SK-N-SH (cell line): ENCODE data around the gene ADCY5. TPM values are rescaled to one million over a fixed set of nuclear protein-coding genes. Genes with fewer than 3 reads are reported as not detected.

Experiments
- CTCF ChIA-PET: fragments of 300-600, 350-600 bp; formaldehyde crosslinking; extraction: SDS; loops from one replicate; lab custom pipeline; 2021; lab: Yijun Ruan, JAX
- POLR2A ChIA-PET: fragments of 350-600 bp; sonication (Branson Sonifier 250); formaldehyde crosslinking; extraction: SDS; loops from one replicate; lab custom pipeline; 2020; ENCODE audit warnings: antibody characterized with exemption, inconsistent platforms; lab: Yijun Ruan, JAX
- DNase-seq: peaks from one replicate; pipeline ENCODE4 v3.0.0; 2012
- H2AFZ ChIP-seq: fragments of 200-600 bp; sonication (generic); 2 replicates; pipeline ENCODE4 v1.8.1; 2016; ENCODE audit warnings: antibody characterized with exemption, mild to moderate bottlenecking, low read depth
- H3F3A ChIP-seq: fragments of 200-600 bp; sonication (generic); replicated peaks from 2 replicates; pipeline ENCODE3; 2016; ENCODE audit warnings: antibody characterized with exemption, mild to moderate bottlenecking; ENCODE audit not compliant: insufficient read depth
- H3K27ac ChIP-seq, 2 experiments: fragments of 200-500 bp in 1 of 2; fragments of 200-600 bp in 1 of 2; sonication (Bioruptor generic) in 1 of 2; sonication (generic), shearing (Covaris generic) in 1 of 2; 2 replicates each; pipeline versions ENCODE4 v1.5.1 to v1.6.1; 2014 to 2016; ENCODE audit warnings: low read depth in 2 of 2, inconsistent platforms in 1 of 2, low read length in 1 of 2, mild to moderate bottlenecking in 1 of 2, mixed read lengths in 1 of 2
- H3K27me3 ChIP-seq: fragments of 200-600 bp; sonication (generic), shearing (Covaris generic); 2 replicates; pipeline ENCODE4 v1.6.1; 2016; ENCODE audit warnings: mixed run types; ENCODE audit not compliant: insufficient read depth
- H3K36me3 ChIP-seq, 2 experiments: fragments of 200-500 bp in 1 of 2; fragments of 200-600 bp in 1 of 2; sonication (Bioruptor generic) in 1 of 2; sonication (generic) in 1 of 2; replicated peaks in 1 of 2; 2 replicates each; pipeline versions ENCODE3 to v1.5.1; 2014 to 2016; ENCODE audit warnings: low read length in 1 of 2, mild to moderate bottlenecking in 1 of 2; ENCODE audit not compliant: insufficient read depth in 2 of 2, control insufficient read depth in 1 of 2
- H3K4me1 ChIP-seq, 2 experiments: fragments of 200-500 bp in 1 of 2; fragments of 200-600 bp in 1 of 2; sonication (Bioruptor generic) in 1 of 2; sonication (generic), shearing (Covaris generic) in 1 of 2; 2 replicates each; pipeline versions ENCODE4 v1.5.1 to v1.6.1; 2014 to 2016; ENCODE audit warnings: low read depth in 1 of 2, low read length in 1 of 2, mixed run types in 1 of 2; ENCODE audit not compliant: insufficient read depth in 2 of 2, control insufficient read depth in 1 of 2
- H3K4me2 ChIP-seq: fragments of 200-600 bp; sonication (generic), shearing (Covaris generic); 2 replicates; pipeline ENCODE4 v1.6.1; 2017; ENCODE audit warnings: mixed run types
- H3K4me3 ChIP-seq, 2 experiments: fragments of 200-500 bp in 1 of 2; fragments of 200-600 bp in 1 of 2; sonication (Bioruptor generic) in 1 of 2; sonication (generic), shearing (Covaris generic) in 1 of 2; 2 replicates each; pipeline versions ENCODE4 v1.5.1 to v1.8.1; 2014 to 2016; ENCODE audit warnings: low read depth in 2 of 2, inconsistent platforms in 1 of 2, low read length in 1 of 2, mild to moderate bottlenecking in 1 of 2, mixed read lengths in 1 of 2, moderate library complexity in 1 of 2
- H3K79me2 ChIP-seq: fragments of 200-600 bp; sonication (generic); 2 replicates; pipeline ENCODE4 v1.8.1; 2017; ENCODE audit warnings: mild to moderate bottlenecking; ENCODE audit not compliant: insufficient read depth
- H3K9ac ChIP-seq: fragments of 200-600 bp; sonication (generic); 2 replicates; pipeline ENCODE4 v1.6.1; 2017; ENCODE audit warnings: mixed run types
- H3K9me2 ChIP-seq: fragments of 200-600 bp; sonication (generic); 2 replicates; pipeline ENCODE4 v1.6.1; 2017; ENCODE audit warnings: mixed run types
- H3K9me3 ChIP-seq: fragments of 200-600 bp; sonication (generic); 2 replicates; pipeline ENCODE4 v1.6.1; 2017; ENCODE audit warnings: mixed run types, mild to moderate bottlenecking, moderate library complexity
- H4K20me1 ChIP-seq: fragments of 200-600 bp; sonication (generic); 2 replicates; pipeline ENCODE4 v1.6.1; 2017; ENCODE audit warnings: mild to moderate bottlenecking, mixed run types; ENCODE audit not compliant: insufficient read depth
- ELF1 ChIP-seq: IDR thresholded peaks from 2 replicates; pipeline ENCODE4 v1.4.0; 2012
- EZH2phosphoT487 ChIP-seq: fragments of 200-600 bp; sonication (generic); IDR thresholded peaks from 2 replicates; pipeline ENCODE4 v1.6.1; 2017; ENCODE audit warnings: low read depth, mixed run types, mild to moderate bottlenecking, antibody characterized with exemption, moderate library complexity, borderline replicate concordance
- FOSL2 ChIP-seq: IDR thresholded peaks from 2 replicates; pipeline ENCODE4 v1.4.0; 2012; ENCODE audit warnings: low read depth, mild to moderate bottlenecking, moderate library complexity, borderline replicate concordance
- FOXJ3 ChIP-seq: sonication (generic); formaldehyde crosslinking; IDR thresholded peaks from 2 replicates; pipeline ENCODE4 v1.5.1; 2020; ENCODE audit warnings: mild to moderate bottlenecking, missing genetic modification reagents
- JUND ChIP-seq: IDR thresholded peaks from 2 replicates; pipeline ENCODE4 v1.4.0; 2012
- MXI1 ChIP-seq: IDR thresholded peaks from 2 replicates; pipeline ENCODE4 v1.6.1; 2012; ENCODE audit warnings: mild to moderate bottlenecking, low read depth, low read length, improper control_type of control experiment
- RAD21 ChIP-seq: IDR thresholded peaks from 2 replicates; pipeline ENCODE4 v1.6.1; 2012; ENCODE audit warnings: mild to moderate bottlenecking, low read length
- TAF1 ChIP-seq: IDR thresholded peaks from 2 replicates; pipeline ENCODE4 v1.6.1; 2012; ENCODE audit warnings: low read depth, mild to moderate bottlenecking, low read length, moderate library complexity, borderline replicate concordance
- USF2 ChIP-seq: fragments of 150-350 bp; IDR thresholded peaks from 2 replicates; pipeline ENCODE4 v1.6.1; 2017; ENCODE audit warnings: antibody characterized with exemption, low read length, low read depth, borderline replicate concordance
- YY1 ChIP-seq: IDR thresholded peaks from 2 replicates; pipeline ENCODE4 v1.4.0; 2012; ENCODE audit warnings: low read depth, mild to moderate bottlenecking
- WGBS: methylation state at CpG from one replicate; pipeline ENCODE4 v1.1.6; 2017; ENCODE audit warnings: low lambda C conversion rate; 5-methylcytosine and 5-hydroxymethylcytosine counted together
- polyA plus RNA-seq, 3 experiments: library from polyadenylated mRNA; depleted of rRNA; stranded (reverse); fragments of >200 nt; gene quantifications; 2 replicates each; pipeline ENCODE4 v1.2.3, GENCODE V29; 2012
- TF ChIP-seq, protein P1 (sequence below): IDR thresholded peaks from 2 replicates; pipeline ENCODE4; 2012
- TF ChIP-seq, protein P2 (sequence below): IDR thresholded peaks from 2 replicates; pipeline ENCODE4 v1.6.1; 2012; ENCODE audit warnings: mild to moderate bottlenecking, low read depth, low read length, moderate library complexity
- TF ChIP-seq, protein P3 (sequence below): IDR thresholded peaks from 2 replicates; pipeline ENCODE4 v1.4.0; 2012; ENCODE audit warnings: low read depth
- TF ChIP-seq, protein P4 (sequence below): IDR thresholded peaks from 2 replicates; pipeline ENCODE4 v1.4.0; 2012; ENCODE audit warnings: low read depth, borderline replicate concordance
- TF ChIP-seq, protein P5 (sequence below): fragments of 150-350 bp; IDR thresholded peaks from 2 replicates; pipeline ENCODE4 v1.6.1; 2016; ENCODE audit warnings: mild to moderate bottlenecking, low read depth, low read length

Gene ADCY5
- polyA plus RNA-seq, 1 of the 3 experiments (the other 2 are of a cell fraction): 0.21 TPM

GRCh38 chr3:123344907-123345594, 103.8 kb downstream of the ADCY5 start:
- H3K9me3 ChIP-seq: no peaks in the 10 kb centered on the region
- H3K4me2 ChIP-seq: no peak overlapping the region
- POLR2A ChIA-PET: no interaction called here
- H3K4me3 ChIP-seq: no peak overlapping the region
- H3K9ac ChIP-seq: no peak overlapping the region
- TF ChIP-seq EZH2phosphoT487 (no peak), FOXJ3 (CRISPR knock-in tag) (no peak)
- CTCF ChIA-PET: interaction anchor here (1.0 to 1.5 kb wide), 3 partner anchors 9 to 144 kb away, joined by 3 to 7 read pairs (median 3); no protein-coding TSS in a partner anchor
- H3F3A ChIP-seq: no peaks in the 10 kb centered on the region
- H3K79me2 ChIP-seq: no peaks in the 10 kb centered on the region
- peaks cover 59% of the 10 kb centered on the region for H3K27me3 ChIP-seq
- H3K4me1 ChIP-seq: peaks cover 0 to 2% of the 10 kb centered on the region in 2 experiments; a peak in 1 of 4 replicates
- peaks cover 10% of the 10 kb centered on the region; the same call in 1 of the 2 replicates for H4K20me1 ChIP-seq
- no peak for DNase-seq
- H2AFZ ChIP-seq: no peak overlapping the region
- no peak overlapping the region for H3K27ac ChIP-seq
- WGBS: 80% methylated on average over 13 of the region's 13 CpGs
- H3K36me3 ChIP-seq: no peaks in the 10 kb centered on the region
- H3K9me2 ChIP-seq: no peaks in the 10 kb centered on the region

DNA sequence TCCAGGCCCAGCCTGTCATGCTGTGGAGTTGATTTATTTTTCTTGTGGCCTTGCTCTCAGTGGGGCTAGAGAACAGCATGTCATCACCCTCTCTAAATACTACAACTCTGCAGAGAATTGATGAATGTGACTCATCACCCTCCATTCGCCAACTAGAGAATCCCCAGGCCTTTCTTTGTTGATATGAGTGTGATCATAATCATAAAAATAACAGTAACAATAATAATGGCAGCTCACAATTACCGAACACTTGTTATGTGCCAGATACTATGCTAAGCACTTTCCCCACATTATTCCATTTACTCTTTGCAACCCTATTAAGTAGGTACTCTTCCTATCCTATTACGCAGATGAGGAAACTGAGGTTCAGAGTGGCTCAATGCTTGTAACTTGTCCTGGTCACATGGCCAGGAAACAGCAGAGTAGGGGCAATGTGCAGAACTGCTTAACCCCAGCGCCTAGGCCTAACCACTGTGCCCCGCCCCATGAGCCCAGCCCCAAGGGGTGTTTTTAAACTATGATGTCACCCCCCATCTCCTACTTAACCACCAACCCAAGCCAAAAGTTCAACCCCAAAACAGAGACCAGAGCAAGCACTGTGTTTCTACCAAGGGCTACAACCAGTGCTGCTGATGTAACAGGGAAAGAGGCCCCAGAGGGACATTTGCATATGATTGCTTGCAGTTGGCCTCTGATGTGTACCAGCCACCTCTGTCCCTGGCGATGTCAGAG, 104.5 kb downstream of the ADCY5 start:
- H2AFZ ChIP-seq: no peak overlapping the region
- no peaks in the 10 kb centered on the region for H3K9me2 ChIP-seq
- WGBS: 70% methylated on average over 6 of the region's 6 CpGs
- no peak overlapping the region for H3K4me3 ChIP-seq
- H3F3A ChIP-seq: no peaks in the 10 kb centered on the region
- CTCF ChIA-PET: interaction anchor here (1.0 to 3.6 kb wide), 4 partner anchors 15 to 178 kb away, joined by 3 to 17 read pairs (median 5); no protein-coding TSS in a partner anchor
- no peak overlapping the region for H3K27ac ChIP-seq
- H4K20me1 ChIP-seq: peaks cover 10% of the 10 kb centered on the region; the same call in 1 of the 2 replicates
- no peaks in the 10 kb centered on the region for H3K36me3 ChIP-seq
- H3K9ac ChIP-seq: no peak overlapping the region
- H3K4me2 ChIP-seq: no peak overlapping the region
- H3K4me1 ChIP-seq: peaks cover 0 to 2% of the 10 kb centered on the region in 2 experiments; a peak in 1 of 4 replicates
- no peaks in the 10 kb centered on the region for H3K79me2 ChIP-seq
- POLR2A ChIA-PET: interaction anchor here (1.1 kb wide), 1 partner anchor 30 kb away, joined by 3 read pairs; no protein-coding TSS in a partner anchor
- H3K27me3 ChIP-seq: peaks cover 56% of the 10 kb centered on the region
- no peak for DNase-seq
- no peaks in the 10 kb centered on the region for H3K9me3 ChIP-seq
- no peak for TF ChIP-seq RAD21
- TF ChIP-seq, protein P1, sequence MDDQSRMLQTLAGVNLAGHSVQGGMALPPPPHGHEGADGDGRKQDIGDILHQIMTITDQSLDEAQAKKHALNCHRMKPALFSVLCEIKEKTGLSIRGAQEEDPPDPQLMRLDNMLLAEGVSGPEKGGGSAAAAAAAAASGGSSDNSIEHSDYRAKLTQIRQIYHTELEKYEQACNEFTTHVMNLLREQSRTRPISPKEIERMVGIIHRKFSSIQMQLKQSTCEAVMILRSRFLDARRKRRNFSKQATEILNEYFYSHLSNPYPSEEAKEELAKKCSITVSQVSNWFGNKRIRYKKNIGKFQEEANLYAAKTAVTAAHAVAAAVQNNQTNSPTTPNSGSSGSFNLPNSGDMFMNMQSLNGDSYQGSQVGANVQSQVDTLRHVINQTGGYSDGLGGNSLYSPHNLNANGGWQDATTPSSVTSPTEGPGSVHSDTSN: peak; percentile 70
- TF ChIP-seq JUND: 0 out of 2 replicates have a peak, but pooled peaks have one; percentile 12
- TF ChIP-seq USF2: no peak
- TF ChIP-seq, protein P2, sequence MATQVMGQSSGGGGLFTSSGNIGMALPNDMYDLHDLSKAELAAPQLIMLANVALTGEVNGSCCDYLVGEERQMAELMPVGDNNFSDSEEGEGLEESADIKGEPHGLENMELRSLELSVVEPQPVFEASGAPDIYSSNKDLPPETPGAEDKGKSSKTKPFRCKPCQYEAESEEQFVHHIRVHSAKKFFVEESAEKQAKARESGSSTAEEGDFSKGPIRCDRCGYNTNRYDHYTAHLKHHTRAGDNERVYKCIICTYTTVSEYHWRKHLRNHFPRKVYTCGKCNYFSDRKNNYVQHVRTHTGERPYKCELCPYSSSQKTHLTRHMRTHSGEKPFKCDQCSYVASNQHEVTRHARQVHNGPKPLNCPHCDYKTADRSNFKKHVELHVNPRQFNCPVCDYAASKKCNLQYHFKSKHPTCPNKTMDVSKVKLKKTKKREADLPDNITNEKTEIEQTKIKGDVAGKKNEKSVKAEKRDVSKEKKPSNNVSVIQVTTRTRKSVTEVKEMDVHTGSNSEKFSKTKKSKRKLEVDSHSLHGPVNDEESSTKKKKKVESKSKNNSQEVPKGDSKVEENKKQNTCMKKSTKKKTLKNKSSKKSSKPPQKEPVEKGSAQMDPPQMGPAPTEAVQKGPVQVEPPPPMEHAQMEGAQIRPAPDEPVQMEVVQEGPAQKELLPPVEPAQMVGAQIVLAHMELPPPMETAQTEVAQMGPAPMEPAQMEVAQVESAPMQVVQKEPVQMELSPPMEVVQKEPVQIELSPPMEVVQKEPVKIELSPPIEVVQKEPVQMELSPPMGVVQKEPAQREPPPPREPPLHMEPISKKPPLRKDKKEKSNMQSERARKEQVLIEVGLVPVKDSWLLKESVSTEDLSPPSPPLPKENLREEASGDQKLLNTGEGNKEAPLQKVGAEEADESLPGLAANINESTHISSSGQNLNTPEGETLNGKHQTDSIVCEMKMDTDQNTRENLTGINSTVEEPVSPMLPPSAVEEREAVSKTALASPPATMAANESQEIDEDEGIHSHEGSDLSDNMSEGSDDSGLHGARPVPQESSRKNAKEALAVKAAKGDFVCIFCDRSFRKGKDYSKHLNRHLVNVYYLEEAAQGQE: no peak
- TF ChIP-seq TAF1: no peak
- TF ChIP-seq, protein P3, sequence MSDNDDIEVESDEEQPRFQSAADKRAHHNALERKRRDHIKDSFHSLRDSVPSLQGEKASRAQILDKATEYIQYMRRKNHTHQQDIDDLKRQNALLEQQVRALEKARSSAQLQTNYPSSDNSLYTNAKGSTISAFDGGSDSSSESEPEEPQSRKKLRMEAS: no peak
- TF ChIP-seq, protein P4, sequence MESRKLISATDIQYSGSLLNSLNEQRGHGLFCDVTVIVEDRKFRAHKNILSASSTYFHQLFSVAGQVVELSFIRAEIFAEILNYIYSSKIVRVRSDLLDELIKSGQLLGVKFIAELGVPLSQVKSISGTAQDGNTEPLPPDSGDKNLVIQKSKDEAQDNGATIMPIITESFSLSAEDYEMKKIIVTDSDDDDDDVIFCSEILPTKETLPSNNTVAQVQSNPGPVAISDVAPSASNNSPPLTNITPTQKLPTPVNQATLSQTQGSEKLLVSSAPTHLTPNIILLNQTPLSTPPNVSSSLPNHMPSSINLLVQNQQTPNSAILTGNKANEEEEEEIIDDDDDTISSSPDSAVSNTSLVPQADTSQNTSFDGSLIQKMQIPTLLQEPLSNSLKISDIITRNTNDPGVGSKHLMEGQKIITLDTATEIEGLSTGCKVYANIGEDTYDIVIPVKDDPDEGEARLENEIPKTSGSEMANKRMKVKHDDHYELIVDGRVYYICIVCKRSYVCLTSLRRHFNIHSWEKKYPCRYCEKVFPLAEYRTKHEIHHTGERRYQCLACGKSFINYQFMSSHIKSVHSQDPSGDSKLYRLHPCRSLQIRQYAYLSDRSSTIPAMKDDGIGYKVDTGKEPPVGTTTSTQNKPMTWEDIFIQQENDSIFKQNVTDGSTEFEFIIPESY: no peak
- TF ChIP-seq MXI1: no peak
- TF ChIP-seq FOSL2: no peak; the same call in 1 of the 2 replicates
- TF ChIP-seq ELF1: no peak
- no peak for TF ChIP-seq YY1
- TF ChIP-seq, protein P5, sequence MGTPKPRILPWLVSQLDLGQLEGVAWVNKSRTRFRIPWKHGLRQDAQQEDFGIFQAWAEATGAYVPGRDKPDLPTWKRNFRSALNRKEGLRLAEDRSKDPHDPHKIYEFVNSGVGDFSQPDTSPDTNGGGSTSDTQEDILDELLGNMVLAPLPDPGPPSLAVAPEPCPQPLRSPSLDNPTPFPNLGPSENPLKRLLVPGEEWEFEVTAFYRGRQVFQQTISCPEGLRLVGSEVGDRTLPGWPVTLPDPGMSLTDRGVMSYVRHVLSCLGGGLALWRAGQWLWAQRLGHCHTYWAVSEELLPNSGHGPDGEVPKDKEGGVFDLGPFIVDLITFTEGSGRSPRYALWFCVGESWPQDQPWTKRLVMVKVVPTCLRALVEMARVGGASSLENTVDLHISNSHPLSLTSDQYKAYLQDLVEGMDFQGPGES: no peak
